ENCODE data around the gene SPAG9. TPM values are rescaled to one million over a fixed set of nuclear protein-coding genes. Genes with fewer than 3 reads are reported as not detected.

Gene SPAG9
- total and polyA plus RNA-seq, 2 experiments from 2014 or later, result 13.7 to 45.0 TPM

DNA sequence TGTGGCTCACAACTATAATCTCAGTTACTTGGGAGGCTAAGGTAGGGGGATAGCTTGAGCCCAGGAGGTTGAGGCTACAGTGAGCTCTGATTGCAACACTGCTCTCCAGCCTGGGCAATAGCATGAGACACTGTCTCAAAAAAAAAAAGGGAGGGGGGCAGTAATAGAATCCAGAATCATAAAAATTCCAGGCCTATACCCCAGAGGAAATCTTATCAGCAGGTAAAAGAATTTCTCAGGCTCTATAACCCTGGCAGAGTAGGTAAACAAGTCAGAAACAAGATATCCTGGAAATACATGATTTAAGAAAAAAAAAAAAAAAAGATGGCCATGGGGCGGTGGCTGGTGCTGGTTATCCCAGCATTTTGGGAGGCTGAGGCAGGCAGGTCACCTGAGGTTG lies 12.9 kb downstream of the SPAG9 start (continued):
- TF ChIP-seq, protein P1, sequence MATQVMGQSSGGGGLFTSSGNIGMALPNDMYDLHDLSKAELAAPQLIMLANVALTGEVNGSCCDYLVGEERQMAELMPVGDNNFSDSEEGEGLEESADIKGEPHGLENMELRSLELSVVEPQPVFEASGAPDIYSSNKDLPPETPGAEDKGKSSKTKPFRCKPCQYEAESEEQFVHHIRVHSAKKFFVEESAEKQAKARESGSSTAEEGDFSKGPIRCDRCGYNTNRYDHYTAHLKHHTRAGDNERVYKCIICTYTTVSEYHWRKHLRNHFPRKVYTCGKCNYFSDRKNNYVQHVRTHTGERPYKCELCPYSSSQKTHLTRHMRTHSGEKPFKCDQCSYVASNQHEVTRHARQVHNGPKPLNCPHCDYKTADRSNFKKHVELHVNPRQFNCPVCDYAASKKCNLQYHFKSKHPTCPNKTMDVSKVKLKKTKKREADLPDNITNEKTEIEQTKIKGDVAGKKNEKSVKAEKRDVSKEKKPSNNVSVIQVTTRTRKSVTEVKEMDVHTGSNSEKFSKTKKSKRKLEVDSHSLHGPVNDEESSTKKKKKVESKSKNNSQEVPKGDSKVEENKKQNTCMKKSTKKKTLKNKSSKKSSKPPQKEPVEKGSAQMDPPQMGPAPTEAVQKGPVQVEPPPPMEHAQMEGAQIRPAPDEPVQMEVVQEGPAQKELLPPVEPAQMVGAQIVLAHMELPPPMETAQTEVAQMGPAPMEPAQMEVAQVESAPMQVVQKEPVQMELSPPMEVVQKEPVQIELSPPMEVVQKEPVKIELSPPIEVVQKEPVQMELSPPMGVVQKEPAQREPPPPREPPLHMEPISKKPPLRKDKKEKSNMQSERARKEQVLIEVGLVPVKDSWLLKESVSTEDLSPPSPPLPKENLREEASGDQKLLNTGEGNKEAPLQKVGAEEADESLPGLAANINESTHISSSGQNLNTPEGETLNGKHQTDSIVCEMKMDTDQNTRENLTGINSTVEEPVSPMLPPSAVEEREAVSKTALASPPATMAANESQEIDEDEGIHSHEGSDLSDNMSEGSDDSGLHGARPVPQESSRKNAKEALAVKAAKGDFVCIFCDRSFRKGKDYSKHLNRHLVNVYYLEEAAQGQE (IDR thresholded peaks at IDR 0.05; ENCODE audit: unreplicated experiment), result no peak

GRCh38 chr17:51103451-51103850 lies 17.2 kb downstream of the SPAG9 start:
- H2AFZ ChIP-seq, result no peak overlapping the region
- TF ChIP-seq ETS1 (IDR thresholded peaks at IDR 0.05), result no peak
- no peak for TF ChIP-seq JUNB (IDR thresholded peaks at IDR 0.05; ENCODE audit: unreplicated experiment)
- TF ChIP-seq ZNF331 (CRISPR knock-in tag; IDR thresholded peaks at IDR 0.05; ENCODE audit: low read depth), result no peak
- no peak for TF ChIP-seq NANOG (IDR thresholded peaks at IDR 0.05; ENCODE audit: borderline replicate concordance)
- H3K4me1 ChIP-seq (ENCODE audit: insufficient read depth), result no peaks in the 10 kb centered on the region
- H3K4me3 Mint-ChIP-seq, result no peak overlapping the region
- no peak overlapping the region for H3K27ac Mint-ChIP-seq
- H3K9me2 ChIP-seq (ENCODE audit: insufficient read depth), result no peaks in the 10 kb centered on the region
- no peak for ATAC-seq
- H3K4me1 Mint-ChIP-seq, result no peaks in the 10 kb centered on the region
- no peaks in the 10 kb centered on the region for H3K27me3 Mint-ChIP-seq (ENCODE audit: insufficient read depth, low read depth, poor library complexity)
- H3F3A ChIP-seq (replicated peaks; ENCODE audit: low read depth), result no peaks in the 10 kb centered on the region
- no peak overlapping the region for H3K4me3 ChIP-seq
- no peaks in the 10 kb centered on the region for H3K36me3 Mint-ChIP-seq (ENCODE audit: low read depth)
- H3K36me3 ChIP-seq (ENCODE audit: insufficient read depth), result no peaks in the 10 kb centered on the region
- peaks cover 5% of the 10 kb centered on the region for H4K20me1 ChIP-seq (replicated peaks; ENCODE audit: insufficient read depth)
- DNase-seq (ENCODE audit: low spot score), result no peak
- H3K27me3 ChIP-seq (ENCODE audit: insufficient read depth), result no peaks in the 10 kb centered on the region
- no peak overlapping the region for H3K27ac ChIP-seq (ENCODE audit: low read depth)
- peaks cover 74% of the 10 kb centered on the region for H3K79me2 ChIP-seq (replicated peaks; ENCODE audit: insufficient read depth)
- H3K4me2 ChIP-seq, result no peak overlapping the region
- H3K9me3 Mint-ChIP-seq, result no peaks in the 10 kb centered on the region

GRCh38 chr17:51103050-51103449 lies 17.6 kb downstream of the SPAG9 start:
- Histone ChIP-seq H3K4me1 (ENCODE audit: insufficient read depth) (no peaks in the 10 kb centered on the region), H3K36me3 (ENCODE audit: insufficient read depth) (no peaks in the 10 kb centered on the region), H3K27me3 (ENCODE audit: insufficient read depth) (no peaks in the 10 kb centered on the region), H3K79me2 (replicated peaks; ENCODE audit: insufficient read depth) (peaks cover 74% of the 10 kb centered on the region), H3K9me2 (ENCODE audit: insufficient read depth) (no peaks in the 10 kb centered on the region), H3K27ac (ENCODE audit: low read depth) (no peak overlapping the region), H4K20me1 (replicated peaks; ENCODE audit: insufficient read depth) (peaks cover 5% of the 10 kb centered on the region), H3F3A (replicated peaks; ENCODE audit: low read depth) (no peaks in the 10 kb centered on the region), H3K4me3 (no peak overlapping the region), H3K4me2 (no peak overlapping the region), H2AFZ (no peak overlapping the region)
- Mint-ChIP-seq H3K27me3 (ENCODE audit: insufficient read depth, low read depth, poor library complexity) (no peaks in the 10 kb centered on the region), H3K4me1 (no peaks in the 10 kb centered on the region), H3K9me3 (no peaks in the 10 kb centered on the region), H3K4me3 (no peak overlapping the region), H3K27ac (no peak overlapping the region), H3K36me3 (ENCODE audit: low read depth) (no peaks in the 10 kb centered on the region)
- no peak for ATAC-seq
- no peak for DNase-seq (ENCODE audit: low spot score)
- TF ChIP-seq POLR2AphosphoS5 (IDR thresholded peaks at IDR 0.05; ENCODE audit: low read depth) (no peak), EZH2phosphoT487 (IDR thresholded peaks at IDR 0.05; ENCODE audit: unreplicated experiment) (no peak), ZNF114 (CRISPR knock-in tag; IDR thresholded peaks at IDR 0.05) (no peak), JUNB (IDR thresholded peaks at IDR 0.05; ENCODE audit: unreplicated experiment) (no peak), EZH2 (IDR thresholded peaks at IDR 0.05; ENCODE audit: low read depth, unreplicated experiment) (no peak), CTCF (conservative IDR thresholded peaks at IDR 0.05; ENCODE audit: low read depth in 2 of 2) (no peak), CREB1 (CRISPR knock-in tag; IDR thresholded peaks at IDR 0.05; ENCODE audit: low read depth) (no peak), ETS1 (IDR thresholded peaks at IDR 0.05) (no peak)
- TF ChIP-seq, protein P1 (IDR thresholded peaks at IDR 0.05; ENCODE audit: unreplicated experiment), result no peak
